ENCODE data around the gene LRP2. TPM values are rescaled to one million over a fixed set of nuclear protein-coding genes. Genes with fewer than 3 reads are reported as not detected.

LRP2 gene
- total and polyA plus RNA-seq, 2 of the 8 experiments (the other 6 are each of a cell fraction or from before 2014, with no cell fraction given) = 2.0 to 2.9 TPM

DNA sequence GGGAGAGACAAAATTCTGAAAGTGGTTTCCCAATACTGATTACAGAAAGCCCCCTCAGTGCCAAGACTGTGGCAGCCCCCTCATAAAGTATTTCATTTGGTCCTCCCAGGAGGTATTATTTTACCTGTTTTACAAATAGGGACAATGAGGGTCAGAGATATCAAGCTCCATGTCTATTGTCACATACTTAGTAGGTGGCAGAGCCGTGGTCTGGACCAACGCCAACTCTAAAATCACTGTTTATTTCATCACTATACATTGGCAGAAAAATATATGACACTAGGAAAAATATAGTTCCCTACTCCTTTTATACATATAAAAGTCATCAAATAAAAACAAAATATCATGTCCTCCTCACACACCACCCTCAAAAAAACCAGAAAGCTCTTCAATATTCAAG lies 224.4 kb downstream of the LRP2 start:
- no peak for FAIRE-seq
- no peaks in the 10 kb centered on the region for H3K79me1 ChIP-seq (ENCODE audit: low read depth, low read length)
- POLR2A ChIA-PET (ENCODE audit: partially characterized antibody) = no interaction called here
- H2AK5ac ChIP-seq (ENCODE audit: low read depth, low read length) = no peak overlapping the region
- H3K4me1 ChIP-seq (replicated peaks in 1 of 4; ENCODE audit: control insufficient read depth in 3 of 4, insufficient read depth in 4 of 4, low read length in 3 of 4) = peaks cover 0 to 10% (median 7%) of the 10 kb centered on the region in 4 experiments; a peak in 5 of 7 replicates
- H2BK12ac ChIP-seq (ENCODE audit: low read depth, low read length) = no peak overlapping the region
- no peak overlapping the region for H2BK120ac ChIP-seq (replicated peaks; ENCODE audit: low read depth, low read length)
- H2BK15ac ChIP-seq (ENCODE audit: low read length) = no peak overlapping the region
- TF ChIP-seq CHD2 (IDR thresholded peaks at IDR 0.05; ENCODE audit: low read length) (no peak), EZH2 (IDR thresholded peaks at IDR 0.05; ENCODE audit: low read depth, low read length, severe bottlenecking) (no peak)
- TF ChIP-seq, protein P1, sequence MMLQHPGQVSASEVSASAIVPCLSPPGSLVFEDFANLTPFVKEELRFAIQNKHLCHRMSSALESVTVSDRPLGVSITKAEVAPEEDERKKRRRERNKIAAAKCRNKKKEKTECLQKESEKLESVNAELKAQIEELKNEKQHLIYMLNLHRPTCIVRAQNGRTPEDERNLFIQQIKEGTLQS (IDR thresholded peaks at IDR 0.05; ENCODE audit: insufficient read depth, low read depth, low read length) = no peak
- no peaks in the 10 kb centered on the region for H3K27me3 ChIP-seq (replicated peaks in 1 of 4; ENCODE audit: control insufficient read depth in 3 of 4, extremely low read depth in 1 of 4, insufficient read depth in 3 of 4, low read length in 3 of 4)
- no peaks in the 10 kb centered on the region for H3K36me3 ChIP-seq (ENCODE audit: control insufficient read depth in 2 of 4, insufficient read depth in 4 of 4, low read length in 3 of 4)
- no peak overlapping the region for H2AFZ ChIP-seq (ENCODE audit: low read length)
- H3K4me3 ChIP-seq (ENCODE audit: extremely low read depth in 1 of 4, insufficient read depth in 2 of 4, low read depth in 3 of 4, low read length in 4 of 4) = no peak overlapping the region
- H3K23ac ChIP-seq (ENCODE audit: insufficient read length) = no peak overlapping the region
- CTCF ChIA-PET (ENCODE audit: partially characterized antibody) = interaction anchor here (1.3 to 7.1 kb wide), 5 partner anchors 7 to 189 kb away, joined by 3 to 74 read pairs (median 4); no protein-coding TSS in a partner anchor
- H3K14ac ChIP-seq (ENCODE audit: insufficient read length) = no peak overlapping the region
- no peak overlapping the region for H3K9ac ChIP-seq (replicated peaks in 1 of 4; ENCODE audit: extremely low read depth in 1 of 4, low read depth in 3 of 4, low read length in 3 of 4)
- no peak overlapping the region for H3K4ac ChIP-seq (replicated peaks; ENCODE audit: insufficient read length, low read depth, low read length)
- no peak overlapping the region for H3K4me2 ChIP-seq (ENCODE audit: insufficient read depth in 1 of 2, low read depth in 2 of 2, low read length in 2 of 2)
- H4K8ac ChIP-seq (ENCODE audit: extremely low read depth, insufficient read depth, low read length) = no peak overlapping the region
- H3K23me2 ChIP-seq (ENCODE audit: low read depth, low read length) = no peaks in the 10 kb centered on the region
- H2BK5ac ChIP-seq (ENCODE audit: low read depth, low read length) = no peak overlapping the region
- no peak for DNase-seq (ENCODE audit: low read depth in 1 of 2, low spot score in 2 of 2)
- H3K79me2 ChIP-seq (ENCODE audit: control insufficient read depth in 1 of 2, insufficient read depth in 2 of 2, low read length in 2 of 2) = no peaks in the 10 kb centered on the region
- 91% methylated on average over 2 of the region's 2 CpGs; no CpG with 5 or more reads in 1 of the 2 experiments for WGBS, 2 experiments (ENCODE audit: extremely low coverage in 1 of 2, insufficient coverage in 1 of 2, insufficient read length in 1 of 2, insufficient replicate concordance in 2 of 2, low coverage in 1 of 2, low lambda C conversion rate in 2 of 2, missing lambda C conversion rate in 1 of 2)
- H4K91ac ChIP-seq (replicated peaks; ENCODE audit: insufficient read length, low read length) = no peak overlapping the region
- H3K18ac ChIP-seq (ENCODE audit: extremely low read depth, low read length) = no peak overlapping the region
- H4K20me1 ChIP-seq (replicated peaks in 1 of 2; ENCODE audit: control insufficient read depth in 1 of 2, insufficient read depth in 2 of 2, low read length in 2 of 2) = no peaks in the 10 kb centered on the region
- no peak overlapping the region for H3K27ac ChIP-seq (ENCODE audit: low read depth, low read length)
- no peak overlapping the region for H2BK20ac ChIP-seq (ENCODE audit: low read length)
- no peak overlapping the region for H3K56ac ChIP-seq (replicated peaks; ENCODE audit: insufficient read length, low read depth, low read length)
- no peak overlapping the region for H4K5ac ChIP-seq (ENCODE audit: insufficient read length, low read depth, low read length)
- no peaks in the 10 kb centered on the region for H3K9me3 ChIP-seq (ENCODE audit: insufficient read depth in 2 of 2, low read depth in 1 of 2, low read length in 1 of 2)

Measured in H1 (cell line).